Transverse colon (tissue), 4 donors: Measurements from ENCODE around the gene XRRA1. TPM values are rescaled to one million over a fixed set of nuclear protein-coding genes. Genes with fewer than 3 reads are reported as not detected.
A peak's percentile ranks its signal among the peaks of the same experiment; 100 is the strongest.

Source experiments
- DNase-seq: peaks from one replicate; pipeline ENCODE4 v3.0.0-alpha.2; 2019
- H3K27ac ChIP-seq, 4 donors: fragments of 200-600 bp; sonication (generic); 2 replicates each; pipeline ENCODE4 v1.5.1; 2016 to 2018; ENCODE audit warnings: inconsistent platforms in 4 of 4
- H3K27me3 ChIP-seq: fragments of 200-600 bp; sonication (generic); 2 replicates; pipeline ENCODE4 v1.5.1; 2017; ENCODE audit warnings: inconsistent platforms
- H3K36me3 ChIP-seq, 4 donors: fragments of 200-600 bp; sonication (generic); 2 replicates each; pipeline ENCODE4 v1.5.1; 2017 to 2019; ENCODE audit warnings: inconsistent platforms in 4 of 4
- H3K4me1 ChIP-seq, 4 donors: fragments of 200-600 bp; sonication (generic); 2 replicates each; pipeline ENCODE4 v1.5.1; 2017 to 2020; ENCODE audit warnings: inconsistent platforms in 4 of 4
- H3K4me3 ChIP-seq, 4 donors: fragments of 200-600 bp; sonication (generic); 1 replicate in 1 of 4; 2 replicates in 3 of 4; pipeline versions ENCODE4 v1.5.1 to v1.6.1; 2017 to 2019; ENCODE audit warnings: inconsistent platforms in 4 of 4
- H3K9me3 ChIP-seq, 2 donors: fragments of 200-600 bp; sonication (generic); 2 replicates each; pipeline ENCODE4 v1.5.1; 2017 to 2019; ENCODE audit warnings: inconsistent platforms in 2 of 2
- EP300 ChIP-seq: sonication (generic); formaldehyde crosslinking; IDR thresholded peaks from one replicate; pipeline ENCODE4 v1.6.1; 2017; ENCODE audit warnings: antibody characterized with exemption, low read depth
- POLR2A ChIP-seq: fragments of 450-650 bp; IDR thresholded peaks from one replicate; pipeline ENCODE4 v1.6.1; 2016; ENCODE audit warnings: antibody characterized with exemption, mild to moderate bottlenecking, moderate library complexity
- POLR2AphosphoS5 ChIP-seq, 3 donors: sonication (generic); formaldehyde crosslinking; IDR thresholded peaks; one replicate each; pipeline ENCODE4 v1.6.1; 2016; ENCODE audit warnings: antibody characterized with exemption in 3 of 3
- WGBS, 2 donors: methylation state at CpG; one replicate each; pipeline ENCODE4 v1.1.5; 2018; ENCODE audit warnings: low coverage in 1 of 2; 5-methylcytosine and 5-hydroxymethylcytosine counted together
- in situ Hi-C, 4 donors: fragments of 200-750 bp; cut with MboI; loops; one replicate each; pipeline versions ENCODE4 v1.15.0 to v1.15.1; 2017; ENCODE audit warnings: low sequenced_read_pairs in 3 of 4, low pct_ligation_motif_present in 1 of 4, low pct_unique_long_range_greater_than_20kb in 1 of 4
- intact Hi-C: fragments of 100-400 bp; cut with DNase I; formaldehyde crosslinking; loops from one replicate; pipeline ENCODE4 v1.15.1; 2023; ENCODE audit warnings: low total_unique reads
- total RNA-seq, 4 donors: library from RNA; depleted of rRNA; stranded (reverse); fragments of >200 nt; gene quantifications; one replicate each; pipeline ENCODE4 v1.1.0, GENCODE V29; 2016
- TF ChIP-seq, protein P1 (sequence below), 5 experiments: fragments of 200-600 bp in 3 of 5; fragments of 450-650 bp in 2 of 5; sonication (generic) in 3 of 5; IDR thresholded peaks; 1 replicate in 2 of 5; 2 replicates in 3 of 5; pipeline ENCODE4 v1.5.1; 2016 to 2017; ENCODE audit warnings: antibody characterized with exemption in 5 of 5, inconsistent platforms in 3 of 5, mild to moderate bottlenecking in 2 of 5, moderate library complexity in 1 of 5

Gene XRRA1
- total RNA-seq, 4 donors from 2014 or later: 5.7 to 61.0 (median 17.2) TPM

DNA sequence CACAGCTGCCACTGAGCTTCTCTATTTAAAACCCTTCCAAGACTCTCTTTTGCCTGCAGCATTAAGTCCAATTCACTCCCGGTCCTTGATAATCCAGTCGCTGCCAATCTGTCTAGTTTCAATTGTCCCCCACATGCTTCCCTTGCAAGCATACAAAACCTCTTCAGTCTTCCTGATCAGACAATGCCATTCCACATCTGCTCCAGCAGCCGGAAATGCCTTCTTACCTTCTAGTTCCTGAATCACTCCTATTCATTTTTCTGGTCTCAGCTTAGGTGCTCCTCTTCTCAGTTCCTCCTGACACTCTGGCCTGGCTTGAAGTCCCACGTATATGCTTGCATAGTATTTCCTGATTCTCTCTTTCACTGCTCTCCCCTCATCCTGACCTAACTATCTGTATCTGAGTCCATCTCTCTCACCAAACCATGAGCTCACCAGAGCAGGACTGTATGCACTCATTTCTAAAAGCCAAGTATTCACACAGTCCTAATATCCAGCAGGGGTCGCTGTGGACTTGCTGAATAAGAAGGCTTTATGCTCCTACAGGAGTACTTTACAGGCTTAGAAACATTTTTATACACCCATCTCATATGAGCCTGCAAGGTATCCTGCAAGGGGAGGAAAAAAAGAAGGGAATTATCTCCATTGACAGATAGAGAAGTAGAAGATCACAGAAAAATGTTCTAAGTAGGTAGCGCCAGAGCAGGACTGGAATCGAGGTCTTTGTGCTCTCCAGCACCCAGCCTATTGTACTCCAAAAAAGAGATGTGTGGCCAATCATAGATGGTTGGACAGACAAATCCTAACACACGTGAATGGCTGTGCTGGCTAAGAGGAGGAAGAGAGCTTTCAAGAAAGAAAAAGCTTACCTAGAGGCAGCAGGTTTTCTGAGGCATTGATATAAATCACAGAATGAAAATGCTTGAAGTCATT lies 19.2 kb downstream of the XRRA1 start:
- Histone ChIP-seq H3K9me3 (no peaks in the 10 kb centered on the region), H3K4me1 (no peaks in the 10 kb centered on the region), H3K4me3 (no peak overlapping the region), H3K36me3 (no peaks in the 10 kb centered on the region), H3K27me3 (no peaks in the 10 kb centered on the region), H3K27ac (no peak overlapping the region)
- intact Hi-C loops: loop anchor here (5.0 to 10.0 kb wide), 2 partner anchors 95 to 318 kb away; no protein-coding TSS in a partner anchor
- in situ Hi-C loops: loop anchor here in 3 of 4 donors (10.0 to 25.0 kb wide), 2 partner anchors 95 to 308 kb away; partner anchors contain the start of gene TPBGL (in 3 of the 3)
- WGBS, 2 donors: 52 to 63% methylated on average over 7 to 8 of the region's 8 CpGs
- DNase-seq: peak; percentile 67
- TF ChIP-seq POLR2AphosphoS5 (IDR thresholded peaks at IDR 0.05): no peak
- TF ChIP-seq, protein P1, sequence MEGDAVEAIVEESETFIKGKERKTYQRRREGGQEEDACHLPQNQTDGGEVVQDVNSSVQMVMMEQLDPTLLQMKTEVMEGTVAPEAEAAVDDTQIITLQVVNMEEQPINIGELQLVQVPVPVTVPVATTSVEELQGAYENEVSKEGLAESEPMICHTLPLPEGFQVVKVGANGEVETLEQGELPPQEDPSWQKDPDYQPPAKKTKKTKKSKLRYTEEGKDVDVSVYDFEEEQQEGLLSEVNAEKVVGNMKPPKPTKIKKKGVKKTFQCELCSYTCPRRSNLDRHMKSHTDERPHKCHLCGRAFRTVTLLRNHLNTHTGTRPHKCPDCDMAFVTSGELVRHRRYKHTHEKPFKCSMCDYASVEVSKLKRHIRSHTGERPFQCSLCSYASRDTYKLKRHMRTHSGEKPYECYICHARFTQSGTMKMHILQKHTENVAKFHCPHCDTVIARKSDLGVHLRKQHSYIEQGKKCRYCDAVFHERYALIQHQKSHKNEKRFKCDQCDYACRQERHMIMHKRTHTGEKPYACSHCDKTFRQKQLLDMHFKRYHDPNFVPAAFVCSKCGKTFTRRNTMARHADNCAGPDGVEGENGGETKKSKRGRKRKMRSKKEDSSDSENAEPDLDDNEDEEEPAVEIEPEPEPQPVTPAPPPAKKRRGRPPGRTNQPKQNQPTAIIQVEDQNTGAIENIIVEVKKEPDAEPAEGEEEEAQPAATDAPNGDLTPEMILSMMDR (IDR thresholded peaks at IDR 0.05): peak; percentile 82 to 86 (median 85)
- no peak for TF ChIP-seq EP300
- no peak for TF ChIP-seq POLR2A

DNA sequence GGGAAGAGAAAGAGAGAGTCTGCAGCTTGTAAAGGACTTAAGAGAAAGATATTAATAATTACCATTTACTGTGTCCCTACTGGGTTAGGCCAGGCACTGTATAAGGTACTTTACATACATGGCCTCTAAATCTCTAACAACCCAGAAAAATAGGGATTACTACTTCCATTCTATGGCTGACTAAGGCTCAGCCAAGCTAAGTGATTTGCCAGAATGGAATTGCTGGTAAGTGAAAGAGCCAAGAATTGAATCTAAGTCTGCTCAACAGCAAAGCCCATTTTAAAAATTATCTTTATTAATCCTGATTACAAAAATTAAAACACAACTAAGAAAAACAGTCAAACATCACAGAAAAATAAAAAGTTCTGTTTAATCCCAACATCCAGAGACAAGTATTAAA lies 21.4 kb downstream of the XRRA1 start:
- no peak for TF ChIP-seq POLR2A
- TF ChIP-seq EP300: no peak
- TF ChIP-seq, protein P1 (IDR thresholded peaks at IDR 0.05): no peak
- in situ Hi-C loops (loop anchor here in 3 of 4 donors (10.0 to 25.0 kb wide), 2 partner anchors 97 to 310 kb away; partner anchors contain the start of gene TPBGL (in 3 of the 3)), intact Hi-C loops (no loop called here)
- Histone ChIP-seq H3K36me3 (no peaks in the 10 kb centered on the region), H3K27ac (no peak overlapping the region), H3K27me3 (no peaks in the 10 kb centered on the region), H3K4me3 (no peak overlapping the region), H3K4me1 (no peaks in the 10 kb centered on the region), H3K9me3 (no peaks in the 10 kb centered on the region)
- DNase-seq: no peak

DNA sequence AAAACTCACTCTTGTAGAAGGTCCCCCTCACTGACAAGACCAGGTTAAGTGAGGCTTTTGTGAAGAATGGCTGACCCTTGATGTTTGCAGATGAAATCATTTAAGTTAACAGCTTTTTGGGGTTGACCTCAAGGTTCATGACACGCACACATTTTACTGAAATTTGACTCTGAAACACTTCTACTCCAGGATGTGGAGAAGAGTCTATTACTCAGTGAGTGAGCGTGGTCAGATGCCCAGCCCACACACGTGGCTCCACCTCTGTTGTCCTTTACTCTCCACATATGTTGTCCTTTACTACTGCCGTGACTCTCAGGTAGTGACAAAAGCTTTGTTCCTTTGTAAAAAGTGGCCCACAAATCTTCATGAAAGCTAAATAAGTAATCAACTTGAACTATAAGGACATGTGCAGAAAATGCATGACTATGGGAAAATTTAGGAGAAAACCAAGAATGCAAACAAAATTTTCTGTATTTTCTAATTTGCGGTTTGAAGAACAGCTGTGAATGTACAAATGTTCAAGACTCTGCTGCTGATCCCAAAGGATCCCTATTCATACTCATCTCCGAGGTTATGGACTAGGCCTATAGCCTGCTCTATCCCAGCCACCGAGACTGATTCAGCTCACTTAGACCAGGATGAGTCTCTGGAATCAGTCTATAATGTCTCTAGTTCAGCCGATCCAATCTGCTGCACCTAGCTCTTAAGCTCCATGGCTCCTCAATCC lies 22.4 kb downstream of the XRRA1 start:
- DNase-seq: no peak

More for the DNA sequence above, 22.4 kb downstream of the XRRA1 start:
- no peaks in the 10 kb centered on the region for H3K4me1 ChIP-seq
- in situ Hi-C loops (loop anchor here in 3 of 4 donors (10.0 to 25.0 kb wide), 2 partner anchors 98 to 311 kb away; partner anchors contain the start of gene TPBGL (in 3 of the 3)), intact Hi-C loops (no loop called here)
- no peaks in the 10 kb centered on the region for H3K9me3 ChIP-seq
- 84 to 89% methylated on average over 8 of the region's 8 CpGs for WGBS, 2 donors
- H3K36me3 ChIP-seq: no peaks in the 10 kb centered on the region
- H3K27me3 ChIP-seq: no peaks in the 10 kb centered on the region
- TF ChIP-seq, protein P1 (IDR thresholded peaks at IDR 0.05): no peak
- TF ChIP-seq POLR2A: no peak
- no peak for TF ChIP-seq EP300
- TF ChIP-seq POLR2AphosphoS5 (IDR thresholded peaks at IDR 0.05): no peak
- H3K4me3 ChIP-seq: no peak overlapping the region
- no peak overlapping the region for H3K27ac ChIP-seq
